Peyer's patch (tissue), 4 donors: Measurements from ENCODE around the gene MOSPD3.

Source experiments
- CTCF ChIP-seq, 6 experiments: fragments of 450-650 bp in 4 of 6; fragments of 200-600 bp in 2 of 6; sonication (generic) in 1 of 6; IDR thresholded peaks; one replicate each; pipeline ENCODE4 v1.5.1; 2017 to 2019; ENCODE audit warnings: antibody characterized with exemption in 6 of 6, mild to moderate bottlenecking in 3 of 6, moderate library complexity in 1 of 6
- POLR2A ChIP-seq, 2 donors: fragments of 450-650 bp; IDR thresholded peaks; one replicate each; pipeline ENCODE4 v1.5.1; 2017; ENCODE audit warnings: antibody characterized with exemption in 2 of 2, mild to moderate bottlenecking in 2 of 2, moderate library complexity in 2 of 2

- TF ChIP-seq CTCF (IDR thresholded peaks at IDR 0.05) (no peak), POLR2A (IDR thresholded peaks at IDR 0.05) (peak in 1 of 2 donors; percentile 24)
Measured at GRCh38 chr7:100626530-100627237, 14.3 kb downstream of the MOSPD3 start.
